SJCRH30 (cell line): ENCODE measurements around the gene NME5. TPM values are rescaled to one million over a fixed set of nuclear protein-coding genes. Genes with fewer than 3 reads are reported as not detected.
"Not testable (repeated sequence)": the region's sequence is repeated elsewhere in the genome, so short reads cannot be mapped to it uniquely, and the experiment has no call there.

Source experiments
- DNase-seq, 2 experiments: peaks; one replicate each; pipeline ENCODE4 v3.0.0-alpha.2; 2015 to 2020
- H3K27ac ChIP-seq: fragments of 250-450 bp; sonication (Bioruptor Pico); 2 replicates; pipeline ENCODE4 v1.5.1; 2020; ENCODE audit warnings: mild to moderate bottlenecking, moderate library complexity
- H3K27me3 ChIP-seq: fragments of 250-450 bp; sonication (Bioruptor Pico); 2 replicates; pipeline ENCODE4 v1.5.1; 2020; ENCODE audit warnings: mild to moderate bottlenecking, moderate library complexity
- H3K36me3 ChIP-seq: fragments of 250-450 bp; sonication (Bioruptor Pico); 2 replicates; pipeline ENCODE4 v1.5.1; 2020; ENCODE audit warnings: mild to moderate bottlenecking, moderate library complexity
- H3K4me1 ChIP-seq: fragments of 250-450 bp; sonication (Bioruptor Pico); 2 replicates; pipeline ENCODE4 v1.5.1; 2020; ENCODE audit warnings: mild to moderate bottlenecking, moderate library complexity
- H3K4me3 ChIP-seq: fragments of 250-450 bp; sonication (Bioruptor Pico); 2 replicates; pipeline ENCODE4 v1.5.1; 2020; ENCODE audit warnings: mild to moderate bottlenecking, moderate library complexity
- H3K9me3 ChIP-seq: fragments of 250-450 bp; sonication (Bioruptor Pico); replicated peaks from 2 replicates; pipeline ENCODE4 v1.5.1; 2020; ENCODE audit warnings: mild to moderate bottlenecking, moderate library complexity
- total RNA-seq: library from RNA; depleted of rRNA; stranded (reverse); fragments of >200 nt; shearing (Covaris generic); gene quantifications from 2 replicates; pipeline ENCODE4 v1.2.3, GENCODE V29; 2014

NME5 gene
- total RNA-seq, 1 experiment from 2014 or later = not detected

DNA sequence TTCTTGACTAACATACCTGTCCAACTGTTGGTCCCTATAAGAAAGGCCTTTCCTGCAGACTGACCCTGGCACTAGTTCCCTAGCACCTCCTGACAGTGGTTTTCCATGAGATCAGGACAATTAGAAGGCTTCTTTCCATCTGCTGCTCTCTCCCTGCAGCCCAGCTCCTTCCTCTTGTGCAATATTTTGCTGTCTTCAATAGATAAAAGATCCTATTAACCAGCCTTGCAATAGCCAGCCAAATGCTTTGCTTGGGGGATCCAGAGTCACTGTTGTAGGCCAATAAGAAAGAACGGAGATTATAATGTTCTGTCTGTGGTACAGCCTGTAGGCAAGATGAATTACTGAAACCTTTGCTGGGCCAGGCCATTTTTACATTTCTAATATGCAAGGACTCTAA, 18.4 kb upstream of the NME5 start:
- Histone ChIP-seq H3K9me3 (no peaks in the 10 kb centered on the region), H3K27me3 (no peaks in the 10 kb centered on the region), H3K27ac (no peak overlapping the region), H3K4me3 (no peak overlapping the region), H3K4me1 (no peaks in the 10 kb centered on the region; the same call in 1 of the 2 replicates), H3K36me3 (peaks cover 60% of the 10 kb centered on the region)
- DNase-seq = no peak

DNA sequence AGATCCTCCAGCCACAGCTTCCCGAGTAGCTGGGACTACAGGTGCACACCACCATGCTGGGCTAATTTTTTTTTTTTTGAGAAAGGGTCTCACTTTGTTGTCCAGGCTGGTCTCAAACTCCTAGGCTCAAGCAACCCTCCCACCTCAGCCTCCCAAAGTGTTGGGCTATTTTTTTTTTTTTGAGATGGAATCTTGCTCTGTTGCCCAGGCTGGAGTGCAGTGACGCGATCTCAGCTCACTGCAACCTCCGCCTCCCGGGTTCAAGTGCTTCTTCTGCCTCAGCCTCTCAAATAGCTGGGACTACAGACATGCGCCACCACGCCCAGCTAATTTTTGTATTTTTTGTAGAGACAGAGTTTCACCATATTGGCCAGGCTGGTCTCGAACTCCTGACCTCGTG, 16.7 kb upstream of the NME5 start:
- not testable (repeated sequence) for DNase-seq, H3K27ac ChIP-seq, H3K9me3 ChIP-seq, H3K27me3 ChIP-seq, H3K4me3 ChIP-seq, H3K4me1 ChIP-seq
- H3K36me3 ChIP-seq = peaks cover 44% of the 10 kb centered on the region

- H3K4me1 ChIP-seq = no peaks in the 10 kb centered on the region; the same call in 1 of the 2 replicates
- DNase-seq = no peak
- no peaks in the 10 kb centered on the region for H3K27me3 ChIP-seq
- no peak overlapping the region for H3K4me3 ChIP-seq
- no peak overlapping the region for H3K27ac ChIP-seq
- no peaks in the 10 kb centered on the region for H3K36me3 ChIP-seq
- no peaks in the 10 kb centered on the region for H3K9me3 ChIP-seq
Measured at GRCh38 chr5:138149530-138149929, 10.3 kb upstream of the NME5 start.

GRCh38 chr5:138148811-138149210, 9.6 kb upstream of the NME5 start:
- Histone ChIP-seq H3K27ac (no peak overlapping the region), H3K36me3 (no peaks in the 10 kb centered on the region), H3K27me3 (no peaks in the 10 kb centered on the region)

GRCh38 chr5:138143578-138143977, 4.3 kb upstream of the NME5 start:
- not testable (repeated sequence) for H3K27ac ChIP-seq, DNase-seq, H3K9me3 ChIP-seq, H3K4me3 ChIP-seq, H3K36me3 ChIP-seq, H3K27me3 ChIP-seq, H3K4me1 ChIP-seq

More at GRCh38 chr5:138148811-138149210, 9.6 kb upstream of the NME5 start:
- Histone ChIP-seq H3K4me3 (no peak overlapping the region), H3K4me1 (no peaks in the 10 kb centered on the region; the same call in 1 of the 2 replicates), H3K9me3 (no peaks in the 10 kb centered on the region)
- peak in 1 of 2 experiments; percentile 9 for DNase-seq

- H3K4me1 ChIP-seq = no peaks in the 10 kb centered on the region
- no peak overlapping the region for H3K27ac ChIP-seq
- no peak for DNase-seq
- no peaks in the 10 kb centered on the region for H3K36me3 ChIP-seq
- H3K27me3 ChIP-seq = peaks cover 4% of the 10 kb centered on the region; the same call in 1 of the 2 replicates
- H3K4me3 ChIP-seq = no peak overlapping the region
- no peaks in the 10 kb centered on the region for H3K9me3 ChIP-seq
Measured at GRCh38 chr5:138141734-138142133, 2.5 kb upstream of the NME5 start.

DNA sequence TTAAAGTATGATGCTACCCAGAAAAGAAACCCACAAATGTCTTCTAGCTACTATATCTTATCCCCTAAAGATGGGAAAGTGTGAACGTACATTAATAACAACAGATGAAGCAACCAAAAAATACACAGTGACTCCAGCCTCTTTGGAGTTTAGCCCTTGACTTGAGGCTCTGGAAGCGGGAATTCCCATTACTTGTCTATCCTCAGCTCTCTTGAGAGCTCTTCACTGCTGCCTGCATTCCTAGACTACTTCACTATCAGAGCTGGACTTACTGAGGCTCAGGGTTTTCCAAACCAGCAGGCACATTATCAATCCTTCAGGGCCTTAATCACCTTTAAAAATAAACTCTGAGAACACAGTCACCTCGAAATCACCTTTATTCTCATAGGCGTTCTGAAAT, 1.0 kb upstream of the NME5 start:
- Histone ChIP-seq H3K27me3 (peaks cover 4% of the 10 kb centered on the region; the same call in 1 of the 2 replicates), H3K27ac (no peak overlapping the region), H3K4me1 (no peaks in the 10 kb centered on the region), H3K4me3 (no peak overlapping the region), H3K36me3 (no peaks in the 10 kb centered on the region), H3K9me3 (no peaks in the 10 kb centered on the region)
- DNase-seq = no peak

GRCh38 chr5:138139781-138140090, 508 bp upstream of the NME5 start:
- H3K27ac ChIP-seq = no peak overlapping the region
- no peak overlapping the region for H3K4me3 ChIP-seq

GRCh38 chr5:138132543-138132942, 6.7 kb downstream of the NME5 start:
- Histone ChIP-seq H3K27me3 (peaks cover 8% of the 10 kb centered on the region; the same call in 1 of the 2 replicates), H3K9me3 (no peaks in the 10 kb centered on the region), H3K4me1 (no peaks in the 10 kb centered on the region; the same call in 1 of the 2 replicates), H3K36me3 (no peaks in the 10 kb centered on the region), H3K4me3 (no peak overlapping the region), H3K27ac (no peak overlapping the region)
- DNase-seq = no peak

More at GRCh38 chr5:138139781-138140090, 508 bp upstream of the NME5 start:
- Histone ChIP-seq H3K27me3 (peaks cover 4% of the 10 kb centered on the region; the same call in 1 of the 2 replicates), H3K4me1 (no peaks in the 10 kb centered on the region), H3K36me3 (no peaks in the 10 kb centered on the region), H3K9me3 (no peaks in the 10 kb centered on the region)
- DNase-seq = no peak

GRCh38 chr5:138129347-138129746, 9.9 kb downstream of the NME5 start:
- Histone ChIP-seq H3K27me3 (peaks cover 8% of the 10 kb centered on the region; the same call in 1 of the 2 replicates), H3K27ac (no peak overlapping the region), H3K4me1 (no peaks in the 10 kb centered on the region; the same call in 1 of the 2 replicates), H3K4me3 (no peak overlapping the region), H3K9me3 (no peaks in the 10 kb centered on the region), H3K36me3 (no peaks in the 10 kb centered on the region)
- no peak for DNase-seq

- H3K27ac ChIP-seq = no peak overlapping the region
- H3K4me1 ChIP-seq = no peaks in the 10 kb centered on the region; the same call in 1 of the 2 replicates
- H3K9me3 ChIP-seq = no peaks in the 10 kb centered on the region
- no peaks in the 10 kb centered on the region for H3K36me3 ChIP-seq
- 0 out of 2 replicates have a peak, but pooled peaks cover 4% of the 10 kb centered on the region for H3K27me3 ChIP-seq
- H3K4me3 ChIP-seq = no peak overlapping the region
- no peak for DNase-seq
Measured at GRCh38 chr5:138128334-138128733, 10.9 kb downstream of the NME5 start.

DNA sequence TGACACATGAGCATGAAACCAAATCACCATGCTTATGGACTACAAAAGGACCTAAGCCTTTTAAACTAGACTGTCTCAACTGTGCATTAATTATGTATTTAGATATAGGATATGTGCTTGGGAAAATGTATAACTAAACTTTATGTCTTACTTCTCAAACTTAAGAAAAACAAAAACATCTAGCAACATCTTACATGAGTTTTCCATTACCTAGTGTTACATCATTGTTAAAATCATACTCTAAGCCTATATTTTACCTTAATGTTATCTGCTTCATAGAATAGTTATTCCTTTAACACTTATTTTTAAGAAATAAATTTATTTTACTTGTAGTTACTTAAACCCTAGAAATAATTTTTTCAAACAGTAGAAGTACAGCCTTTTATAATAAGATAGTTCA, 24.0 kb downstream of the NME5 start:
- Histone ChIP-seq H3K9me3 (no peaks in the 10 kb centered on the region), H3K4me1 (no peaks in the 10 kb centered on the region), H3K27me3 (peaks cover 4% of the 10 kb centered on the region; the same call in 1 of the 2 replicates), H3K27ac (no peak overlapping the region), H3K4me3 (no peak overlapping the region), H3K36me3 (no peaks in the 10 kb centered on the region)
- no peak for DNase-seq

DNA sequence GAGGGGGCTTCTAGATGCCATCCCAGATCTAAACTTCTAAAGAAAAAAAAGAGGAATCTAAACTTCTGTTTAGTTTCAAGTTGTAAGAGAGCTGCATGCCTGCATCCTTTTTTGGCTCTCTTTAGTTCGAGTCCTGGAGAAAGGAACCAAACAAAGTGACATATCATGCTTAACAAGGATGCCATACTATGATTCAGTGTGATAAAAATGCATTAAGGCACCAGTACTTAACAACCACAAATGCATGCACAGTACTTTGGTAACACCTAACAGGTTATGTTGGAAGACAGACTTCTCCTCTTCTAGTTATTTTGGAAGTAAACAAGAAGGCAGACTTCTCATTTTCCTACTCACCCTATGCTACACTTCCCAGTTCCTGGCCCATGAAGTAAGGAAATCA, 27.3 kb downstream of the NME5 start:
- Histone ChIP-seq H3K27me3 (peaks cover 4% of the 10 kb centered on the region), H3K36me3 (no peaks in the 10 kb centered on the region), H3K27ac (no peak overlapping the region), H3K9me3 (no peaks in the 10 kb centered on the region), H3K4me1 (no peaks in the 10 kb centered on the region), H3K4me3 (no peak overlapping the region)
- DNase-seq = no peak

- no peaks in the 10 kb centered on the region for H3K9me3 ChIP-seq
- H3K36me3 ChIP-seq = no peaks in the 10 kb centered on the region
- H3K4me1 ChIP-seq = no peaks in the 10 kb centered on the region
- peaks cover 4% of the 10 kb centered on the region for H3K27me3 ChIP-seq
- no peak for DNase-seq
- no peak overlapping the region for H3K27ac ChIP-seq
- no peak overlapping the region for H3K4me3 ChIP-seq
Measured at GRCh38 chr5:138111181-138111580, 28.0 kb downstream of the NME5 start.

DNA sequence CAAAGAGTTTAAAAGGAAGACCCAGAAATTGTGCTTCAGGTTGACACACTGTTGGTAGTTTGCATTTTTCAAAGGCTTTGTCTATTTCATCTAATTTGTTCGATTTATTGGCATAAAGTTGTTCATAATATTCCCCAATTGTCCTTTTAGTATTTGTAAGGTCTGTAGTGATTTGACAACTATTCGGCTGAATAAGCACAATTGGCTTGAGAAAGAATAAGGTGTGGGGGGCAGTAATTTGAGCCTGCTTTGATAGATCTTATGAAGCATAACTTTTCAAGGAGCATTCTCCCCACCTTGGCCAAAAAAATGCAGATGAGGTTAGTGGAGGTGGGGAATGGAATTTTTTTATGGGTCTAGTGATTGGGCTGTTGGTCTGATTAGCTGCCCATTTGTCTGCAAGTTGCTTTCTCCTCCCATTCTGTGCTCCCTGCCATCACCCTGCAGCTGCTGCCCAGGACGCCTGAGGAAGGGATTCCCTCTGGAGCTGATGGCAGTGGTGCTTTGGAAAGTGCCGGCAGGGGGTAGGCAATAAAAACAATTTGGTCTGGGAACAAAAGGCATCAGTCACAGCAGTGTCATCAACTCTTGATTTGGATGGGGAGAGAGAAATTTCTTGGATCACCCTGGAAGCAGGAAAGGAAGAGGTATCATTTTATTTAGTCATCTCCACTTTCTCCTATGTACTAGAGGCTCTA, 28.8 kb downstream of the NME5 start:
- H3K27ac ChIP-seq = no peak overlapping the region
- H3K27me3 ChIP-seq = peaks cover 4% of the 10 kb centered on the region
- H3K36me3 ChIP-seq = no peaks in the 10 kb centered on the region
- no peaks in the 10 kb centered on the region for H3K9me3 ChIP-seq
- DNase-seq = peak; percentile 32 to 43
- no peaks in the 10 kb centered on the region for H3K4me1 ChIP-seq
- H3K4me3 ChIP-seq = no peak overlapping the region
